A549 (cell line): ENCODE data around the gene ITGA1.

ENCODE experiments used
- POLR2A ChIP-seq: IDR thresholded peaks from 2 replicates; pipeline ENCODE4 v1.6.1; 2012; ENCODE audit warnings: mild to moderate bottlenecking, low read length
- RARB ChIP-seq: fragments of 250-450 bp; sonication (Bioruptor Pico); IDR thresholded peaks from 2 replicates; pipeline ENCODE4 v1.8.0; 2021; ENCODE audit warnings: mild to moderate bottlenecking, moderate library complexity
- TF ChIP-seq, protein P1 (sequence below): fragments of >200 bp; sonication (Bioruptor Twin); formaldehyde crosslinking; IDR thresholded peaks from 3 replicates; pipeline ENCODE4 v1.5.1; 2016

DNA sequence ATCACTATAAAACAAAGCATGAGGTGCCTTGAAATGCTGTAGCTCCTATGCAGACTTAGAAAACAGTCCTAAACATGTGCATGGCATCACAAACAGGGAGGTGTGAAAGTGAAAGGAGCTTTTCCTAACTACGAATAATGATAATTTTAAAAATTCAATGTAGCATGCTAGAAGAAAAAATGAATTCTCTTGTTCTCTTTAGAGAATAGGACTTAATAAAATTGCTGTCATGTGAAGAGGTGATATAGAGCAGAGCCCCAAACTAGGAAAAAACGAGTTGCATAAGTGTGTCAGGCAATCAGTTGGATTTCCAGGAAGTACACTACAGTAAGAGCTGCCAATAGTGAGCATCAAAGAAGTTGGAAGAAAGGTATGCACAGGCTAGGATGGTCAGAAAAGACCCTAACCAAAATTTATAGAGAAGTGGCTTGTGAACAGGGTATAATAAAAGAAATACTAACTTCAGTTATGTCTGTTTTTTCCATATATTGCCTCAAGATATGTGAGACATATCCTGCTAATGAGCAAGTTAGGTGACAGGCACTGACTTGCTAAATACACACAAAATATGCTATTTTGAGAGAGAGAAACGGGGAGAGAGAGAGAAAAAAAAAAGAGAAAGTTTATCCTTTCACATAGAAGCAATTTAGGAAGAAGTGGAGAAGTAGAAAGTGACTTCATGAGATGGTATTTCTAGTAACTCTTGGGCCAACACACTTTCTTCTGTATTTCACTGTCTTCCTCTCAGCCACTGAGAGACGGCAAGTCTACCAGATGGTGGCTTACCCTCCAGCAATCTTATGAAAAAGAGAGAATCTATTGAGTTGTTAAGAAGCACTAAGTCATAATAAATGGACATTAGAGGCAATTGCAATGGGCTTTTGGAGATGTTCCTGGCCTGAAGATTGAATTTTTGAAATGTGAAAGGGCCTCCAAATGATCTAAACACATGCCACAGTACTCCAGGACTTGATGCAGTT lies 219.5 kb downstream of the ITGA1 start:
- no peak for TF ChIP-seq POLR2A
- TF ChIP-seq, protein P1, sequence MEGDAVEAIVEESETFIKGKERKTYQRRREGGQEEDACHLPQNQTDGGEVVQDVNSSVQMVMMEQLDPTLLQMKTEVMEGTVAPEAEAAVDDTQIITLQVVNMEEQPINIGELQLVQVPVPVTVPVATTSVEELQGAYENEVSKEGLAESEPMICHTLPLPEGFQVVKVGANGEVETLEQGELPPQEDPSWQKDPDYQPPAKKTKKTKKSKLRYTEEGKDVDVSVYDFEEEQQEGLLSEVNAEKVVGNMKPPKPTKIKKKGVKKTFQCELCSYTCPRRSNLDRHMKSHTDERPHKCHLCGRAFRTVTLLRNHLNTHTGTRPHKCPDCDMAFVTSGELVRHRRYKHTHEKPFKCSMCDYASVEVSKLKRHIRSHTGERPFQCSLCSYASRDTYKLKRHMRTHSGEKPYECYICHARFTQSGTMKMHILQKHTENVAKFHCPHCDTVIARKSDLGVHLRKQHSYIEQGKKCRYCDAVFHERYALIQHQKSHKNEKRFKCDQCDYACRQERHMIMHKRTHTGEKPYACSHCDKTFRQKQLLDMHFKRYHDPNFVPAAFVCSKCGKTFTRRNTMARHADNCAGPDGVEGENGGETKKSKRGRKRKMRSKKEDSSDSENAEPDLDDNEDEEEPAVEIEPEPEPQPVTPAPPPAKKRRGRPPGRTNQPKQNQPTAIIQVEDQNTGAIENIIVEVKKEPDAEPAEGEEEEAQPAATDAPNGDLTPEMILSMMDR, result no peak
- TF ChIP-seq RARB (CRISPR knock-in tag), result no peak
